Stimulated activated CD4-positive, alpha-beta T cell treated with anti-CD3 and anti-CD28 coated beads, Interleukin-1b, Interleukin-23, amount 100 ng/mL, for 1 hour (primary cell): ENCODE data around the gene CAMK1G.

Source experiments
- DNase-seq, 2 donors: peaks; one replicate each; pipeline ENCODE4 v3.0.0-alpha.2; 2020; ENCODE audit warnings: low read depth in 2 of 2

The CAMK1G gene

GRCh38 chr1:209619696-209620486 is 36.4 kb downstream of the CAMK1G start:
- DNase-seq, result no peak

- DNase-seq, result no peak
These were observed 37.0 kb downstream of the CAMK1G start for GRCh38 chr1:209620487-209620884.

DNA sequence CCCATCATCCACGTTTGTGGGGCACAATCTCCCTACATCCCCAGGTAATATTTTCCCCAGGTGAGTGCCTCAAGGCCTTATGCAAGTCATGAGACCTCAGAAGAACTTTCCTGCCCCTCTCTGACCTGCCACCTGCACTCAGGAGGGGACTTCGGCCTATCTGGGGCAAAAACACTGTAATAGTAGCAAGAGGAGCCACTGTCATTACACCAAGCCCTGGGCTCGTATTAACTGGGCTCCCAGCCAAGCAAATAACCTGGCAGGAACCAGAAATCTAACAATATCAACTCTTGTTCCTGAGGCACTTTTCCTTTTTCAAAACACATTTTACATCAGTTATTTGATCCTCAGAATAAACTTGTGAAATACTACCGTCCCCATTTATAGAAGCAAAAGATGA is 37.8 kb downstream of the CAMK1G start:
- DNase-seq, result no peak

DNA sequence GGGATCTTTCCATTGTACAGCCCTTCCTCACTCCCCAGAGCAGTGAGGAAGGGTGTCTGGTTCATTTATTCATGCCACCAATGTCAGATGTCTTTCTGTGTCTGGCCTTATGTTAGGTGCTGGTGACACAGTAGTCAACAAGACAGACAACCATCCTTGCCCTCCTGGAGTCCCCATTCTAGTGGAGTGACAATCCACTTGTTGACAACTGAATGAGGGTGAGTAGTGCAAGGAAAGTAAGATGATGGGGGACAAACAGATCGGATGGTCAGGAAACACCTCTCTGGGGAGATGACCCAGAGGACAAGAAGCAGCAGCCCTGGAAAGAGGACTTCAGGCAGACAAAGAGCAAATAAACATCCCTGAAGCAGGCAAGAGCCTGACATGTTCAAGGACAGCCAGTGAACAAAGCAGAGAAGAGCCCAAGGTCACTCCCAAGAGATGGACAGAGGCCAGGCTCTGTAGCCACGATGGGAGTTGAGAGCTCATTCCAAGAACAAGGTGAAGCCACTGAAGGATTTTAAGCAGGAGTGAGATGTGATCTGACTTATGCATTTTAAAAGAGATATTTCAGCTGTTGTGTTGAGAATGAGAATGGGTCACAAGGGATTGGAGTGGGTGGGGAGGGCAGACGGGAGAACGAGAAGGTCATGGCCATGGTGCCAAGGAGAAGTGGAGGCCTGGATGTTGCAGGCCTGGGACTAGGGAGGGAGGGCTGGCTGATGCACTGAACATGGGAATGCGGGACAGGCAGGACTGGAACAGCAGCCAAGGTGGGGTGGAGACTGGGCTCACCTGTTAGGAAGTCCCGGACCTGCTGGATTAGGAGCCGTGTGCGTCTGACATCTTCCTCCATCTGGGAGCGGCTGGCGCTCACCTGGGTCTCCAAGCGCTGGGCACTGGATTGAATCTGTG is 38.5 kb downstream of the CAMK1G start:
- no peak for DNase-seq

GRCh38 chr1:209622841-209623829 is 39.6 kb downstream of the CAMK1G start:
- DNase-seq, result no peak

DNA sequence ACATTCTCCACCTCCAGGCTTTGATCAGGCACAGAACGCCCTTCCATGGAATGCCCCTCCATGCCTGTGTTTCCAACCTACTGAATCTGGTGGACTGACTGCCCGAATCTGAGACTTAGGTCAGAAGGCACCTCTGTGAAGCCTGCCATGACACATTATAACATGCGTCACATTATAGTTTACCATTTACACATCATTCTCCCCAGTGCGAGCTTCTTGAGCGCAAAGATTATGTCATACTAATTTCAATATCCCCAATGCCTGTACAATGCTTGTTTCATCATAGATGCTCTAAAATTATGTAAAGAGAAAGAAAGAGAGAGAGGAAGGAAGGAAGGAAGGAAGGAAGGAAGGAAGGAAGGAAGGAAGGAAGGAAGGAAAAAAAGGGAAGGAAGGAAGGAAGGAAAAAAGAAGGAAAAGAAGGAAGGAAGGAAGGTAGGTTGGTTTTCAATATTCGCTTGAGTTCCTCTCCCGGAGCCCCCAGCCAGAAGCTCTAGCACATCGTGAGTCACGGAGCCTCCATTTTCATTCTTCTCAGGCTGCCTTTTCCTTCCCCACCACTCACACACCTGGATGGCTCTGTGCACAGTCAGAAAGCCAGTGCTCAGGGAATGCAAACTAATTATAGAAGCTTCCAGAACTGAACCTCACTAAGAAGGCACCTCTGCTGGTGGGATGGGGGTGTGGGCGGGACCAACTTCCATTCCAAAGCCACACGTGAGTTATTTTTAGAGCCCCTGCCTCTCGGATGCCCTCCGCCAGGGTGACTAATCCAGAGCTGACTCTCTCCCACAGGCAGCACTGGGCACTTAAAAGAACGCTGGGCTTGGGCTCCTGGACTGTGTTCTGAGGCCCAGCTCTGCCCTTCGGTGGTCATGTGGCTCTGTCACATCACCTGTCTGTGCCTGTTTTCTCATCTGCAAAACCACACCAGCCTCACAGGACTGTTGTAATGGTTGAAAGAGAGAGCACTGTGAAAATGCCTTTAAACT is 41.3 kb downstream of the CAMK1G start:
- no peak for DNase-seq

DNA sequence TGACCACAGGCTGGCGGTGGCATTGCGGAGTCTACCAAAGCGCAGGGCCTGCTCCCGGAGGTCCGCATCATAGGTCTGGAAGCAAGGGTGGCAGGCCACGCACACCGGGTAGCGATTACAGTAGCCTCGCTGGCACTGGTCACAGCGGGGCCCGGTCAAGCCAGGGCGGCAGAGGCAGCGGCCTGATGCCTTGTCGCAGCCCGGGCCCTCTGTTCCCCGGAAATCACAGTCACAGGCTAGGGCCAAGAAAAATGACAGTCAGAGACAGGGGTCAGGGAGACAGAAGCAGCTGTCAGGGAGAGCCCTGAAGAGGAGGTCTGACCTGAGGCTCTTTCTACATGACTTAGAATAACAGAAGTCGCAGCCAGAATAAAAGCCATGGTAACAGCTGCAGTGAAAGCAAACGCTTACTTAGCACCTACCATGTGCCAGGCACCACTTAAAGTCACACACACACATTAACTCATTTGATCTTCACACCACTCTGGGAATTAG is 42.3 kb downstream of the CAMK1G start:
- no peak for DNase-seq

GRCh38 chr1:209626346-209627026 is 43.0 kb downstream of the CAMK1G start:
- DNase-seq, result no peak

DNA sequence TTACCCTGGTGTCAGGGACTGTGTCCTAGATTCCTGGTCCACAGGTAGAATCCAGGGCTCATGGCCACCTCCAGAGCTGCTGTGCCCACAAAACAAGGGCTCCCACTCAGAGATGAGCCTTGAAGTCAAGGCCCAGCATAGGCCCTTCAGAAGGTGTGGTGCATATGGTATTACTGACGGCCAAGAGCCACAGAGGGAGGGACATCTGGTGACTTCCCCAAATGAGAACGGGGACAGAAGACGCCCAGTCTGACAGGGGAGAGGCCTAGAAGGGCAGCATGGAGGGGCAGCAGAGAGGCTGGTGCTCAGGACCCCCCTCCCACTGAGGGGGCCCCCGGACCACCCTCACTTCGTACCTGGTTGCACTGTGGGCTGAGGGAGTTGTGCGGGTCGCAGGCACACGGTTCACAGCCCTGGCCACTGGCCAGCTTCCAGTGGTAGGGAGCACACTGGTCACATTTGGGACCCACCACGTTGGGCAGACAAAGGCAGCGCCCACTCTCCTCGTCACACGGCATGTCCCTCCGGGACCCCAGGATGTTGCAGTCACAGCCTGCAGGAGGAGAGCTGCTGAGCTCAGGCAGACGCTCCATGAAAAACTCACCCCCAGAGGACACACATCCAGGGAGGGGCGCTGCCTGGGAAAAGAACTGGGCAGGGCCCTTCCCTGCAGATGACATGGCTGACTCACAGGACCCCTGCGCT is 43.7 kb downstream of the CAMK1G start:
- no peak for DNase-seq

GRCh38 chr1:209627732-209628196 is 44.2 kb downstream of the CAMK1G start:
- DNase-seq, result peak; percentile 33 to 71

DNA sequence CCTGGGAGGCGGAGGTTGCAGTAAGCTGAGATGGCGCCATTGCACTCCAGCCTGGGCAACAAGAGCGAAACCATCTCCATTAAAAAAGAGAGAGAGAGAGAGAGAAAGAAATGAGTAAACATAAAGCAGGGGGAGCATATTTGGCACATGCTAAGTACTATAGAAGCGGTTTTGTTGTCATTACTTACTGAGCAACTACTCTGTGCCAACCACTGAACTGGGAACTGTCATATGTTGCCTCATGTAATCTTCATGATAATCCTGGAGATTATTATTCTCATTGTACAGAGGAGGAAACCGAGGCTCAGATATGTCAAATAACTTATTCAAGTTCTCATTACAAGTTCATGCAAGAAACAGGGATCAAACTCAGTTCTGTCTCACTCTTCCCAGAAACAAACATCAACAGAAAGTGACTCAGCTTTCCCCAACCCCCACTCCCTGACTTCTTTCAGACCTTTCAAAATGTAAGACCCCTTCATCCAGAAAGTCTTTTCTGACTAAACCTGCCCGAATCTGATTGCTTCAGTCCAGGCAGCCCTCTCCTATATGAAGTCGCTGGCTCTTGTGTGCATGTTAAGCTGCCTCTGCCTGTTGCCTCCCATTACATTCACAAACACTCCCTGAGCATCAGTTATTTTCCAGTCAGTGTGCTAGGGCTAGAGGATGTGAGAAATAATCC is 45.2 kb downstream of the CAMK1G start:
- no peak for DNase-seq

GRCh38 chr1:209629621-209630382 is 46.3 kb downstream of the CAMK1G start:
- DNase-seq, result no peak

- DNase-seq, result no peak
These were observed 47.1 kb downstream of the CAMK1G start for GRCh38 chr1:209630383-209631225.

- no peak for DNase-seq
These were observed 50.0 kb downstream of the CAMK1G start for GRCh38 chr1:209633335-209633997.

GRCh38 chr1:209634005-209634737 is 50.7 kb downstream of the CAMK1G start:
- DNase-seq, result no peak
